Measurements from ENCODE around the gene CDH4. TPM values are rescaled to one million over a fixed set of nuclear protein-coding genes. Genes with fewer than 3 reads are reported as not detected.

Gene CDH4
- polyA plus RNA-seq, 1 donor (not counting 4 experiments of a cell fraction or from before 2014, with no cell fraction given), result 2.2 TPM

DNA sequence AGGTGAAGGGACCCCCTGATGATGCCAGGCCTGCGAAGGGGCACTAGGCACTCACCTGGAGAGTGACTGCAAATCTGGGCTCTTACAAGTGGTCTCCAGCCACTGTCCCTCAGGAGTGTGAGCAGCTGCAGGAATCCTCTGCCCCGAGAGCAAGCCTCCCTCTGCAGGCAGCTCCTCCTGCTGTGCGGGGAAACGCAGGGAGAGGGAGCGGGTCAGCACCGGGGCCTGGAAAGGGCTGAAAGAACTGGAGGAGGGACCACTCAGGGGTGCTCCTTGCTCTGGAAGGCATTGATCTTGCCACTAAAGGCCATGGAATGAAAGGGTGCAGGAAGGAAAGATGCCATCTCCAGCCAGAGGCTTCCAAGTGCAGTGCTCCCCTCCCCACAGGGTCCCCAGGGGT is 168.0 kb downstream of the CDH4 start:
- Histone ChIP-seq H3K36me3 (ENCODE audit: control insufficient read depth in 2 of 2, extremely low read depth in 1 of 2, insufficient read depth in 2 of 2, low read length in 2 of 2) (peaks cover 0 to 9% of the 10 kb centered on the region in 2 experiments), H2AFZ (ENCODE audit: control insufficient read depth, low read length) (no peak overlapping the region), H3K4me2 (ENCODE audit: control insufficient read depth, extremely low read depth, insufficient read depth, low read depth, low read length) (no peak overlapping the region), H3K9ac (ENCODE audit: control insufficient read depth, extremely low read depth, insufficient read depth, low read length) (no peak overlapping the region), H3K27ac (ENCODE audit: control insufficient read depth, insufficient read depth, low read length) (no peak overlapping the region), H3K9me3 (ENCODE audit: control insufficient read depth, low read depth, low read length) (no peaks in the 10 kb centered on the region), H3K9me1 (ENCODE audit: control insufficient read depth, extremely low read depth, insufficient read depth, low read length) (no peaks in the 10 kb centered on the region), H3K27me3 (ENCODE audit: control insufficient read depth, extremely low read depth, insufficient read depth, low read length) (no peaks in the 10 kb centered on the region), H3K4me3 (ENCODE audit: control insufficient read depth in 2 of 3, extremely low read depth in 1 of 3, insufficient read depth in 2 of 3, low read depth in 1 of 3, low read length in 3 of 3) (no peak overlapping the region), H4K20me1 (ENCODE audit: control insufficient read depth, extremely low read depth, insufficient read depth, low read length) (no peaks in the 10 kb centered on the region), H3K79me2 (ENCODE audit: control insufficient read depth, insufficient read depth, low read length) (no peaks in the 10 kb centered on the region), H3K4me1 (ENCODE audit: control insufficient read depth, extremely low read depth, insufficient read depth, low read length) (no peaks in the 10 kb centered on the region)
- dilution Hi-C loops (cut with MboI; ENCODE audit: extremely low pct_ligation_motif_present, low sequenced_read_pairs), result no loop called here
- no peak for FAIRE-seq
- no peak for DNase-seq (ENCODE audit: low read depth, low spot score)
- TF ChIP-seq, protein P1, sequence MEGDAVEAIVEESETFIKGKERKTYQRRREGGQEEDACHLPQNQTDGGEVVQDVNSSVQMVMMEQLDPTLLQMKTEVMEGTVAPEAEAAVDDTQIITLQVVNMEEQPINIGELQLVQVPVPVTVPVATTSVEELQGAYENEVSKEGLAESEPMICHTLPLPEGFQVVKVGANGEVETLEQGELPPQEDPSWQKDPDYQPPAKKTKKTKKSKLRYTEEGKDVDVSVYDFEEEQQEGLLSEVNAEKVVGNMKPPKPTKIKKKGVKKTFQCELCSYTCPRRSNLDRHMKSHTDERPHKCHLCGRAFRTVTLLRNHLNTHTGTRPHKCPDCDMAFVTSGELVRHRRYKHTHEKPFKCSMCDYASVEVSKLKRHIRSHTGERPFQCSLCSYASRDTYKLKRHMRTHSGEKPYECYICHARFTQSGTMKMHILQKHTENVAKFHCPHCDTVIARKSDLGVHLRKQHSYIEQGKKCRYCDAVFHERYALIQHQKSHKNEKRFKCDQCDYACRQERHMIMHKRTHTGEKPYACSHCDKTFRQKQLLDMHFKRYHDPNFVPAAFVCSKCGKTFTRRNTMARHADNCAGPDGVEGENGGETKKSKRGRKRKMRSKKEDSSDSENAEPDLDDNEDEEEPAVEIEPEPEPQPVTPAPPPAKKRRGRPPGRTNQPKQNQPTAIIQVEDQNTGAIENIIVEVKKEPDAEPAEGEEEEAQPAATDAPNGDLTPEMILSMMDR (optimal IDR thresholded peaks at IDR 0.05 in 1 of 3, IDR thresholded peaks at IDR 0.05 in 1 of 3, conservative IDR thresholded peaks at IDR 0.05 in 1 of 3; ENCODE audit: extremely low read depth in 1 of 3, insufficient read depth in 2 of 3, low read length in 3 of 3), result no peak
- TF ChIP-seq EZH2 (IDR thresholded peaks at IDR 0.05; ENCODE audit: low read length), result no peak

DNA sequence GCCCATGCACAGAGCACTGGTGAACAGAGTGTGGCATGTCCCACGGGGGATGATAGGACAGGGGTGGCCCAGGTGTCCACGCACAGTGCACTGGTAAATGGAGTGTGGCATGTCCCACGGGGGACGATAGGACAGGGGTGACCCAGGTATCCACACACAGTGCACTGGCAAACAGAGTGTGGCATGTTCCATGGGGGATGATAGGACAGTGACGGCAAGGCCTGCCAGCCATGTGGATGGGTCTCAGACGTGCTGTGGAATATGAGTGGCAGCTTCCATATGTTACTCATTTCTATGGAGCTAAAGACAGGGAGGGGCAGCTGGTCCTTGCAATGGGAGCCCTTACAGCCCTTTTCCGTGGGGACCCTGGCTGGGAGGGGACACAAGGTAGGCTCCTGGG is 168.7 kb downstream of the CDH4 start:
- Histone ChIP-seq H3K9me3 (ENCODE audit: control insufficient read depth, low read depth, low read length) (no peaks in the 10 kb centered on the region), H3K9ac (ENCODE audit: control insufficient read depth, extremely low read depth, insufficient read depth, low read length) (no peak overlapping the region), H3K27ac (ENCODE audit: control insufficient read depth, insufficient read depth, low read length) (no peak overlapping the region), H3K4me3 (ENCODE audit: control insufficient read depth in 2 of 3, extremely low read depth in 1 of 3, insufficient read depth in 2 of 3, low read depth in 1 of 3, low read length in 3 of 3) (no peak overlapping the region), H3K79me2 (ENCODE audit: control insufficient read depth, insufficient read depth, low read length) (no peaks in the 10 kb centered on the region), H2AFZ (ENCODE audit: control insufficient read depth, low read length) (no peak overlapping the region), H3K27me3 (ENCODE audit: control insufficient read depth, extremely low read depth, insufficient read depth, low read length) (no peaks in the 10 kb centered on the region), H3K9me1 (ENCODE audit: control insufficient read depth, extremely low read depth, insufficient read depth, low read length) (no peaks in the 10 kb centered on the region), H4K20me1 (ENCODE audit: control insufficient read depth, extremely low read depth, insufficient read depth, low read length) (no peaks in the 10 kb centered on the region), H3K4me2 (ENCODE audit: control insufficient read depth, extremely low read depth, insufficient read depth, low read depth, low read length) (no peak overlapping the region), H3K36me3 (ENCODE audit: control insufficient read depth in 2 of 2, extremely low read depth in 1 of 2, insufficient read depth in 2 of 2, low read length in 2 of 2) (peaks cover 0 to 9% of the 10 kb centered on the region in 2 experiments), H3K4me1 (ENCODE audit: control insufficient read depth, extremely low read depth, insufficient read depth, low read length) (no peaks in the 10 kb centered on the region)
- dilution Hi-C loops (cut with MboI; ENCODE audit: extremely low pct_ligation_motif_present, low sequenced_read_pairs), result no loop called here
- TF ChIP-seq EZH2 (IDR thresholded peaks at IDR 0.05; ENCODE audit: low read length), result no peak
- TF ChIP-seq, protein P1 (optimal IDR thresholded peaks at IDR 0.05 in 1 of 3, IDR thresholded peaks at IDR 0.05 in 1 of 3, conservative IDR thresholded peaks at IDR 0.05 in 1 of 3; ENCODE audit: extremely low read depth in 1 of 3, insufficient read depth in 2 of 3, low read length in 3 of 3), result no peak
- DNase-seq (ENCODE audit: low read depth, low spot score), result no peak
- no peak for FAIRE-seq

Data from keratinocyte (primary cell).